Mesendoderm (in vitro differentiated cells): ENCODE results near the gene ITLN1.
A peak's percentile ranks its signal among the peaks of the same experiment; 100 is the strongest.
"Not testable (repeated sequence)": the region's sequence is repeated elsewhere in the genome, so short reads cannot be mapped to it uniquely, and the experiment has no call there.

ENCODE experiments used
- DNase-seq: peaks from one replicate; pipeline ENCODE4 v3.0.0; 2013
- H2AK5ac ChIP-seq: 2 replicates; pipeline ENCODE4 v1.6.1; 2013; ENCODE audit warnings: low read length, inconsistent platforms
- H2BK120ac ChIP-seq: 2 replicates; pipeline ENCODE4 v1.6.1; 2013; ENCODE audit warnings: low read depth, mild to moderate bottlenecking, low read length, moderate library complexity, mixed read lengths
- H2BK15ac ChIP-seq: replicated peaks from 2 replicates; pipeline ENCODE4 v1.6.1; 2013; ENCODE audit warnings: low read depth, mild to moderate bottlenecking, moderate library complexity
- H2BK5ac ChIP-seq: 2 replicates; pipeline ENCODE4 v1.6.1; 2013; ENCODE audit warnings: low read length, inconsistent platforms
- H3K18ac ChIP-seq: 2 replicates; pipeline ENCODE4 v1.6.1; 2013; ENCODE audit warnings: mild to moderate bottlenecking, low read length, mixed read lengths
- H3K23ac ChIP-seq: one replicate; pipeline ENCODE4 v1.6.1; 2013; ENCODE audit warnings: low read length
- H3K27ac ChIP-seq: 2 replicates; pipeline ENCODE4 v1.5.1; 2013; ENCODE audit warnings: low read depth, mild to moderate bottlenecking, inconsistent platforms, low read length, moderate library complexity
- H3K27me3 ChIP-seq: 2 replicates; pipeline ENCODE4 v1.6.1; 2013; ENCODE audit warnings: low read length, control low read depth, mild to moderate bottlenecking, inconsistent platforms; ENCODE audit not compliant: insufficient read depth, poor library complexity
- H3K36me3 ChIP-seq: 2 replicates; pipeline ENCODE4 v1.6.1; 2013; ENCODE audit warnings: low read length, inconsistent platforms; ENCODE audit not compliant: control insufficient read depth, insufficient read depth
- H3K4ac ChIP-seq: one replicate; pipeline ENCODE4 v1.6.1; 2013; ENCODE audit warnings: low read depth, mild to moderate bottlenecking, low read length, moderate library complexity
- H3K4me1 ChIP-seq: 2 replicates; pipeline ENCODE4 v1.6.1; 2013; ENCODE audit warnings: low read depth, low read length, inconsistent platforms; ENCODE audit not compliant: control insufficient read depth
- H3K4me2 ChIP-seq: 2 replicates; pipeline ENCODE4 v1.6.1; 2013; ENCODE audit warnings: low read length
- H3K4me3 ChIP-seq: 2 replicates; pipeline ENCODE4 v1.5.1; 2013; ENCODE audit warnings: mild to moderate bottlenecking, low read length
- H3K56ac ChIP-seq: one replicate; pipeline ENCODE4 v1.6.1; 2013; ENCODE audit warnings: low read length
- H3K79me1 ChIP-seq: 2 replicates; pipeline ENCODE4 v1.6.1; 2013; ENCODE audit warnings: low read length, inconsistent platforms
- H3K79me2 ChIP-seq: 2 replicates; pipeline ENCODE4 v1.6.1; 2013; ENCODE audit warnings: mild to moderate bottlenecking, low read length; ENCODE audit not compliant: control insufficient read depth, insufficient read depth
- H3K9ac ChIP-seq: 2 replicates; pipeline ENCODE4 v1.6.1; 2013; ENCODE audit warnings: low read length, inconsistent platforms
- H4K5ac ChIP-seq: one replicate; pipeline ENCODE4 v1.6.1; 2013; ENCODE audit warnings: low read length
- H4K8ac ChIP-seq: one replicate; pipeline ENCODE4 v1.6.1; 2013; ENCODE audit warnings: low read depth, mild to moderate bottlenecking, control low read depth, low read length, moderate library complexity
- WGBS: extraction: QIAGEN DNeasy Blood & Tissue Kit; methylation state at CpG from one replicate; pipeline ENCODE4 v1.1.7; 2013; ENCODE audit warnings: low lambda C conversion rate, missing lambda C conversion rate; ENCODE audit not compliant: insufficient coverage; ENCODE audit errors: extremely low coverage; 5-methylcytosine and 5-hydroxymethylcytosine counted together

ITLN1 gene

GRCh38 chr1:160904783-160905616 is 20.0 kb upstream of the ITLN1 start:
- no peak overlapping the region for H3K27ac ChIP-seq
- no CpG with 5 or more reads among the region's 8 CpGs for WGBS
- H4K8ac ChIP-seq, result no peak overlapping the region
- H3K27me3 ChIP-seq, result no peaks in the 10 kb centered on the region
- DNase-seq, result peak; percentile 88
- H3K18ac ChIP-seq, result peak overlapping the region; percentile 72
- no peaks in the 10 kb centered on the region for H3K79me1 ChIP-seq
- H2BK120ac ChIP-seq, result no peak overlapping the region
- H4K5ac ChIP-seq, result no peak overlapping the region
- H3K4me1 ChIP-seq, result peaks cover 5% of the 10 kb centered on the region
- H3K79me2 ChIP-seq, result no peaks in the 10 kb centered on the region
- H3K56ac ChIP-seq, result no peak overlapping the region
- no peak overlapping the region for H3K4me2 ChIP-seq
- H2AK5ac ChIP-seq, result no peak overlapping the region
- no peak overlapping the region for H3K23ac ChIP-seq
- no peak overlapping the region for H3K4ac ChIP-seq
- no peaks in the 10 kb centered on the region for H3K36me3 ChIP-seq
- H2BK5ac ChIP-seq, result no peak overlapping the region
- no peak overlapping the region for H2BK15ac ChIP-seq
- H3K4me3 ChIP-seq, result no peak overlapping the region
- no peak overlapping the region for H3K9ac ChIP-seq

- H3K9ac ChIP-seq, H3K4ac ChIP-seq, H3K27me3 ChIP-seq, H3K79me1 ChIP-seq, H3K56ac ChIP-seq, DNase-seq, H3K27ac ChIP-seq, H2BK5ac ChIP-seq, H3K23ac ChIP-seq, H3K4me1 ChIP-seq, H4K8ac ChIP-seq, H2BK120ac ChIP-seq, H2AK5ac ChIP-seq, H3K18ac ChIP-seq, H3K36me3 ChIP-seq, H3K4me3 ChIP-seq, H2BK15ac ChIP-seq, H4K5ac ChIP-seq, H3K79me2 ChIP-seq, H3K4me2 ChIP-seq: not testable (repeated sequence)
- no CpG with 5 or more reads among the region's 1 CpG for WGBS
These were observed 17.3 kb upstream of the ITLN1 start for GRCh38 chr1:160902251-160902650.

DNA sequence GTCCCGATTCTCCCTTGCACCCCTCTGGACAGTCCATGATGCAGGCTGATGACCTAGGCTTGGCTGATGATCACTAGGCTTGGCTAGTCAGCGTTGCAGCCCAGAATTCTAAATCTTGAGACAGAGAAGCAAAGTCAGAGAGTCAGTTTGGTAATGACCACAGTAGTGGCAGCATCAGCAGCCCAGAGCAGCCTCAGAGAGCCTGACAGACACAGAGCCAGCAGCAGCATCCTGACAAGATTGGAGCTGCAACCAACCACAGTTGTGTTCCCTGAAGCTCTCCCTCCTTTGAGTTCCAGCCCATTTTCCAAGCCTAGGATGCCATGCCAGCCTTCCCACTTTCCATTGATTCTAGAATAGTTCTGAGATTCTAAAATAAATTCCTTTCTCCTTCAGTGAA is 16.8 kb upstream of the ITLN1 start:
- H3K27ac ChIP-seq, result no peak overlapping the region
- H2AK5ac ChIP-seq, result no peak overlapping the region
- H3K56ac ChIP-seq, result no peak overlapping the region
- no peak overlapping the region for H3K4me3 ChIP-seq
- H2BK15ac ChIP-seq, result no peak overlapping the region
- H2BK5ac ChIP-seq, result no peak overlapping the region
- WGBS, result no CpG with 5 or more reads among the region's 2 CpGs
- H3K4me1 ChIP-seq, result peaks cover 5% of the 10 kb centered on the region
- H3K23ac ChIP-seq, result no peak overlapping the region
- no peaks in the 10 kb centered on the region for H3K79me1 ChIP-seq
- no peaks in the 10 kb centered on the region for H3K36me3 ChIP-seq
- no peak overlapping the region for H4K5ac ChIP-seq
- no peak overlapping the region for H3K18ac ChIP-seq
- H2BK120ac ChIP-seq, result no peak overlapping the region
- no peak overlapping the region for H3K9ac ChIP-seq
- no peak for DNase-seq
- H3K79me2 ChIP-seq, result no peaks in the 10 kb centered on the region
- no peak overlapping the region for H3K4ac ChIP-seq
- no peaks in the 10 kb centered on the region for H3K27me3 ChIP-seq
- no peak overlapping the region for H3K4me2 ChIP-seq
- H4K8ac ChIP-seq, result no peak overlapping the region

DNA sequence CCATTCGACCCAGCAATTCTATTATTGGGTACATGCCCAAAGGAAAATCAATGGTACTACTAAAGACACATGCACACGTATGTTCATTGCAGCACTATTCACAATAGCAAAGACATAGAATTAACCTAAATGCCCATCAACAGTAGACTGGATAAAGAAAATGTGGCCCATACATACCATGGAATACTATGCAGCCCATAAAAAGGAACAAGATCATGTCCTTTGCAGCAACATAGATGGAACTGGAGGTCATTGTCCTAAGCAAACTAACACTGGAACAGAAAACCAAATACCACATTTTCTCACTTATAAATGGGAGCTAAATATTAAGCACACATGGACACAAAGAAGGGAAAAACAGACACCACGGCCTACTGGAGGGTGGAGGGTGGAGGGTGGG is 15.7 kb upstream of the ITLN1 start:
- H2AK5ac ChIP-seq, DNase-seq, H4K8ac ChIP-seq, H2BK120ac ChIP-seq, H2BK5ac ChIP-seq, H3K23ac ChIP-seq, H3K4ac ChIP-seq, H3K79me2 ChIP-seq, H3K18ac ChIP-seq, H3K4me3 ChIP-seq, H4K5ac ChIP-seq, H3K27ac ChIP-seq, H3K4me2 ChIP-seq, H3K27me3 ChIP-seq, H3K79me1 ChIP-seq, H3K9ac ChIP-seq, H2BK15ac ChIP-seq, H3K56ac ChIP-seq, H3K36me3 ChIP-seq, H3K4me1 ChIP-seq: not testable (repeated sequence)
- WGBS, result no CpG with 5 or more reads among the region's 3 CpGs

- not testable (repeated sequence) for H2AK5ac ChIP-seq, H3K18ac ChIP-seq, H3K4me1 ChIP-seq, H3K4me2 ChIP-seq, H3K27me3 ChIP-seq, H3K36me3 ChIP-seq, H2BK5ac ChIP-seq, H4K8ac ChIP-seq, H3K79me2 ChIP-seq, H3K56ac ChIP-seq, H2BK15ac ChIP-seq, H3K27ac ChIP-seq, H2BK120ac ChIP-seq, H3K4me3 ChIP-seq, H3K23ac ChIP-seq, H3K4ac ChIP-seq, H3K9ac ChIP-seq, DNase-seq, H3K79me1 ChIP-seq, H4K5ac ChIP-seq
- no CpG with 5 or more reads among the region's 18 CpGs for WGBS
These were observed 9.6 kb upstream of the ITLN1 start for GRCh38 chr1:160894368-160895135.
